WTC11 (cell line): ENCODE data around the gene ADCK2. TPM values are rescaled to one million over a fixed set of nuclear protein-coding genes. Genes with fewer than 3 reads are reported as not detected.
A peak's percentile ranks its signal among the peaks of the same experiment; 100 is the strongest.

ENCODE experiments used
- ATAC-seq: fragments of 200-7000 bp; cut with Tn5 transposase; 2 replicates; pipeline ENCODE4 v1.10.0; 2021; ENCODE audit warnings: mild to moderate bottlenecking, moderate library complexity
- CTCF ChIA-PET: fragments of 300-600 bp; sonication (Branson Sonifier 250); formaldehyde crosslinking; loops from one replicate; lab custom pipeline; 2021; ENCODE audit warnings: antibody characterized with exemption; lab: Charles Lee
- POLR2A ChIA-PET: fragments of 350-600 bp; sonication (Branson Sonifier 250); formaldehyde crosslinking; loops from one replicate; lab custom pipeline; 2021; ENCODE audit warnings: antibody characterized with exemption; lab: Charles Lee
- DNase-seq: peaks from one replicate; pipeline ENCODE4 v3.0.0; 2021; ENCODE audit warnings: low spot score
- H3K27ac Mint-ChIP-seq: 2 replicates; pipeline ENCODE4 v1.8.0; 2021; ENCODE audit warnings: mixed read lengths
- H3K27me3 Mint-ChIP-seq: 2 replicates; pipeline ENCODE4 v1.8.0; 2021; ENCODE audit warnings: low read depth, mild to moderate bottlenecking, moderate library complexity, mixed read lengths
- H3K36me3 Mint-ChIP-seq: 2 replicates; pipeline ENCODE4 v1.8.0; 2021; ENCODE audit warnings: mixed read lengths
- H3K4me1 Mint-ChIP-seq: 2 replicates; pipeline ENCODE4 v1.8.0; 2022; ENCODE audit warnings: mixed read lengths
- H3K4me3 Mint-ChIP-seq: 2 replicates; pipeline ENCODE4 v1.8.0; 2021; ENCODE audit warnings: mild to moderate bottlenecking, moderate library complexity, mixed read lengths
- H3K9me3 Mint-ChIP-seq: 2 replicates; pipeline ENCODE4 v1.8.0; 2021; ENCODE audit warnings: mixed read lengths
- AFF4 ChIP-seq: sonication (generic); formaldehyde crosslinking; IDR thresholded peaks from 2 replicates; pipeline ENCODE4 v1.8.1; 2023; ENCODE audit warnings: mild to moderate bottlenecking, missing genetic modification reagents, borderline replicate concordance
- CDX4 ChIP-seq: fragments of 250-450 bp; sonication (Bioruptor Pico); IDR thresholded peaks from 2 replicates; pipeline ENCODE4 v1.9.0; 2021; ENCODE audit warnings: moderate library complexity, mild to moderate bottlenecking, inconsistent platforms, borderline replicate concordance
- CREM ChIP-seq: sonication (generic); formaldehyde crosslinking; IDR thresholded peaks from 2 replicates; pipeline ENCODE4 v1.8.1; 2022; ENCODE audit warnings: mild to moderate bottlenecking, missing genetic modification reagents, moderate library complexity
- ELF4 ChIP-seq: sonication (generic); formaldehyde crosslinking; IDR thresholded peaks from 2 replicates; pipeline ENCODE4 v1.8.1; 2022; ENCODE audit warnings: low read depth, mild to moderate bottlenecking, moderate library complexity, missing genetic modification reagents
- EMX1 ChIP-seq: fragments of 250-450 bp; sonication (Bioruptor Pico); IDR thresholded peaks from 2 replicates; pipeline ENCODE4 v1.8.0; 2021; ENCODE audit warnings: mild to moderate bottlenecking
- FOXP4 ChIP-seq: sonication (generic); formaldehyde crosslinking; IDR thresholded peaks from 2 replicates; pipeline ENCODE4 v1.8.0; 2022; ENCODE audit warnings: mild to moderate bottlenecking, missing genetic modification reagents
- GABPB1 ChIP-seq: sonication (generic); formaldehyde crosslinking; IDR thresholded peaks from 2 replicates; pipeline ENCODE4 v1.8.1; 2023; ENCODE audit warnings: mild to moderate bottlenecking, missing genetic modification reagents
- GTF2I ChIP-seq: fragments of 250-450 bp; sonication (Bioruptor Pico); conservative IDR thresholded peaks from 2 replicates; pipeline ENCODE4 v1.4.0; 2021; ENCODE audit warnings: mild to moderate bottlenecking
- HMGA2 ChIP-seq: fragments of 250-450 bp; sonication (Bioruptor Pico); IDR thresholded peaks from 2 replicates; pipeline ENCODE4 v1.4.0; 2021; ENCODE audit warnings: mild to moderate bottlenecking, moderate library complexity
- HMGXB4 ChIP-seq: sonication (generic); formaldehyde crosslinking; IDR thresholded peaks from 2 replicates; pipeline ENCODE4 v1.8.1; 2023; ENCODE audit warnings: mild to moderate bottlenecking, moderate library complexity, missing genetic modification reagents
- IRF1 ChIP-seq: sonication (generic); formaldehyde crosslinking; IDR thresholded peaks from 2 replicates; pipeline ENCODE4 v1.8.0; 2023; ENCODE audit warnings: missing genetic modification reagents
- MAX ChIP-seq: sonication (generic); formaldehyde crosslinking; IDR thresholded peaks from 2 replicates; pipeline ENCODE4 v1.8.0; 2022; ENCODE audit warnings: mild to moderate bottlenecking, missing genetic modification reagents
- MLX ChIP-seq: sonication (generic); formaldehyde crosslinking; IDR thresholded peaks from 2 replicates; pipeline ENCODE4 v1.8.1; 2023; ENCODE audit warnings: mild to moderate bottlenecking, missing genetic modification reagents, moderate library complexity
- NFATC4 ChIP-seq: fragments of 250-450 bp; sonication (Bioruptor Pico); IDR thresholded peaks from 2 replicates; pipeline ENCODE4 v1.9.0; 2021; ENCODE audit warnings: mild to moderate bottlenecking
- PRRX2 ChIP-seq: fragments of 250-450 bp; sonication (Bioruptor Pico); IDR thresholded peaks from 2 replicates; pipeline ENCODE4 v1.8.0; 2021; ENCODE audit warnings: mild to moderate bottlenecking
- ZNF121 ChIP-seq: sonication (generic); formaldehyde crosslinking; IDR thresholded peaks from 2 replicates; pipeline ENCODE4 v1.8.0; 2023; ENCODE audit warnings: missing genetic modification reagents
- ZNF423 ChIP-seq: fragments of 250-450 bp; sonication (Bioruptor Pico); IDR thresholded peaks from 2 replicates; pipeline ENCODE4 v2.1.2; 2022; ENCODE audit warnings: mild to moderate bottlenecking, moderate library complexity
- ZNF671 ChIP-seq: fragments of 250-450 bp; sonication (Bioruptor Pico); IDR thresholded peaks from 2 replicates; pipeline ENCODE4 v1.8.0; 2021; ENCODE audit warnings: mild to moderate bottlenecking
- ZSCAN18 ChIP-seq: fragments of 250-450 bp; sonication (Bioruptor Pico); IDR thresholded peaks from 2 replicates; pipeline ENCODE4 v2.1.2; 2022; ENCODE audit warnings: mild to moderate bottlenecking, moderate library complexity
- total RNA-seq: library from RNA; stranded (reverse); gene quantifications from 3 replicates; pipeline ENCODE4 v1.2.3, GENCODE V29; 2021

Gene ADCK2
- total RNA-seq, 1 experiment from 2014 or later: 12.7 TPM

GRCh38 chr7:140698477-140698876 is 25.7 kb downstream of the ADCK2 start:
- ATAC-seq: no peak
- CTCF ChIA-PET: no interaction called here
- POLR2A ChIA-PET: no interaction called here
- Mint-ChIP-seq H3K27me3 (no peaks in the 10 kb centered on the region), H3K4me1 (peaks cover 20% of the 10 kb centered on the region), H3K27ac (no peak overlapping the region), H3K4me3 (peak overlapping the region; percentile 90), H3K36me3 (peaks cover 8% of the 10 kb centered on the region), H3K9me3 (no peaks in the 10 kb centered on the region)
- no peak for TF ChIP-seq GABPB1 (CRISPR knock-in tag)
- no peak for TF ChIP-seq PRRX2 (CRISPR knock-in tag)
- no peak for TF ChIP-seq ZSCAN18 (CRISPR knock-in tag)
- no peak for TF ChIP-seq ZNF671 (CRISPR knock-in tag)
- DNase-seq: no peak

- Mint-ChIP-seq H3K27me3 (no peaks in the 10 kb centered on the region), H3K36me3 (peaks cover 33% of the 10 kb centered on the region), H3K9me3 (no peaks in the 10 kb centered on the region), H3K4me3 (no peak overlapping the region), H3K4me1 (peaks cover 7% of the 10 kb centered on the region), H3K27ac (no peak overlapping the region)
- no peak for ATAC-seq
- CTCF ChIA-PET: interaction anchor here (1.0 kb wide), 1 partner anchor 28 kb away, joined by 3 read pairs; no protein-coding TSS in a partner anchor
- POLR2A ChIA-PET: interaction anchor here (0.6 kb wide), 1 partner anchor 591 kb away, joined by 6 read pairs; no protein-coding TSS in a partner anchor
- no peak for DNase-seq
- TF ChIP-seq ELF4 (CRISPR knock-in tag): no peak
Measured at GRCh38 chr7:140702774-140703173, 30.0 kb downstream of the ADCK2 start.

GRCh38 chr7:140704205-140704604 is 31.5 kb downstream of the ADCK2 start:
- ATAC-seq (no peak), DNase-seq (no peak)
- Mint-ChIP-seq H3K4me3 (no peak overlapping the region), H3K4me1 (no peaks in the 10 kb centered on the region), H3K9me3 (no peaks in the 10 kb centered on the region), H3K27ac (no peak overlapping the region), H3K27me3 (no peaks in the 10 kb centered on the region), H3K36me3 (peaks cover 37% of the 10 kb centered on the region)
- POLR2A ChIA-PET: no interaction called here
- CTCF ChIA-PET: no interaction called here
- TF ChIP-seq GTF2I (CRISPR knock-in tag) (no peak), EMX1 (CRISPR knock-in tag) (no peak), CDX4 (CRISPR knock-in tag) (no peak), IRF1 (CRISPR knock-in tag) (no peak), ZNF423 (CRISPR knock-in tag) (no peak), HMGA2 (CRISPR knock-in tag) (no peak), HMGXB4 (CRISPR knock-in tag) (no peak), AFF4 (no peak), ZNF121 (no peak), MLX (CRISPR knock-in tag) (no peak), MAX (CRISPR knock-in tag) (no peak), ZSCAN18 (CRISPR knock-in tag) (no peak), FOXP4 (CRISPR knock-in tag) (no peak), CREM (CRISPR knock-in tag) (no peak), NFATC4 (no peak)
